HG03575 (cell line): ENCODE data around the gene KAT8.

ENCODE experiments used
- ATAC-seq: cut with Tn5 transposase; IDR thresholded peaks from one replicate; pipeline ENCODE4 v1.9.1; 2021; ENCODE audit not compliant: unreplicated experiment, insufficient number of reproducible peaks, low FRiP score; ENCODE audit errors: extremely low read depth

The KAT8 gene

DNA sequence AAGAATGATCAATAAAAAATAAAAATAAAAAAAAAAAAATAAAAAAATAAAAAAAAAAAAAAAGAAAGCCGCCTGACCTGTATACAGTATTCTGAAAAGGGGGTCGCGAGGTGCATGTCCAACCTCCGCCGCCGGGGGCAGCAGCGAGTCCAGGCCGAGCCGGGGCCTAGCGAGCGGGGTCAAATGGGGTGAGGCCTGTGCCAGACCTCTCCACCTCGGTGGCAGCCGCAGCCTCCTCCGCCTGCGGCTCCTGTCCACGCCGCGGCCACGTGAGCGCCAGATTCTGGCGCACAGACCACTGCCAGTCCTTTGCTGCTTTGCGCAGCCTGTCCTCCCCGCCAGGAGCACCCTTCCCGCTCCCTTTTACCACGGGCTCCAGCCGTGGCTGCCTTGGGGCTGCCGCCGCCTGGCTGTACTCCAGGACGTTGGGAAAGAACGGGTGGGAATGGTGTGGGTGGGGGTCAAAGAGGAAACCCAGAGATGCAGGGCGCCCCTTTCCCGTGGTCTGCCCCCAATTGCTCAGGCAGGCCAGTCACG, 11.7 kb upstream of the KAT8 start:
- no peak for ATAC-seq

DNA sequence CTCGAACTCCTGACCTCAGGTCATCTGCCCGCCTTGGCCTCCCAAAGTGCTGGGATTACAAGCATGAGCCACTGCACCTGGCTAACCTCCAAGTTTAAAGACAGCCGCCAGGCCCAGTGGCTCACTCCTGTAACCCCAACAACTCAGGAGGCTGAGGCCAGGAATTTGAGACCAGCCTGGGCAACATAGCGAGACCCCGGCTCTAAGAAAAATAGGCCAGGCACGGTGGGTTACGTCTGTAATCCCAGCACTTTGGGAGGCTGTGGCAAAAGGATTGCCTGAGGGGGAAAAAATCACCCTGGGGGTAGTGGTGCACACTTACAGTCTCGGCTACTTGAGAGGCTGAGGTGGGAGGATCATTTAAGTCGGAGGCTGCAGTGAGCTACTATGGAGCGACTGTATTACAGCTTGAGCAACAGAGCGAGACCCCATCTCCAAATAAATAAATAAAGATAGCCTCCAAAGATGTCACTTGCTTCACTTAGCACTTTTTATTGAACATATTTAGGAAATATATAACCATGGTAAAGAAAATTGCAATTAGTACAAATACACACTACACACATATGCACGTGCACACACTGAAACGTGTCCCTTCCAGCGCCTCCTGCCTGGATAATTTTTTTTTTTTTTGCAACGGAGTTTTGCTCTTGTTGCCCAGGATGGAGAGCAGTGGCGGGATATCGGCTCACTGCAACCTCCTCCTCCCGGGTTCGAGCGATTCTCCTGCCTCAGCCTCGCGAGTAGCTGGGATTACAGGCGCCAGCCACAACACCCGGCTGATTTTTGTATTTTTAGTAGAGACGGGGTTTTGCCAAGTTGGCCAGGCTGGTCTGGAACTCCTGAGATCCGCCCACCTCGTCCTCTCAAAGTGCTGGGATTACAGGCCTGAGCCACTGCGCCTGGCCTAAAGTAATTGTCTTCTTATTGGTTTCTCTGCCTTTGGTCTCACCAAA, 10.7 kb upstream of the KAT8 start:
- ATAC-seq = no peak

DNA sequence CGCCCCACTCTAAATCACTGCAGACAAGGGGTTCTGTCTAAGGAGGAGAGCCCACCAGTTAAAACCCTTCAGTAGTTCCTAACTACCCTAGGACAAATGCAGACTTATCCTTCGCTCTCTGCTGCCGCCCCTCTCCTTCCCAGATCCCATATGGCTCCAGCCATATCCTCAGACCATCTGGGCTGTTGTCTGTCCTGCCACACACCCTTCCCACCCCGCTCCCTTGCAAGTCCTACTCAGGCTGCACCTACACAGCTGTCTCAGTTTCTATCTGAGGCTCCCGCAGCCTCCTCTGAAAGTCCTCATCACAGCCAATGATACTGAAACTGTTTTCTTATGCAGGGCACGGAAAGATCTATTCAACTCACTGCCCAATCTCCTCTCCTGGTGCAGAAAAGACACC, 10.0 kb upstream of the KAT8 start:
- ATAC-seq = no peak

DNA sequence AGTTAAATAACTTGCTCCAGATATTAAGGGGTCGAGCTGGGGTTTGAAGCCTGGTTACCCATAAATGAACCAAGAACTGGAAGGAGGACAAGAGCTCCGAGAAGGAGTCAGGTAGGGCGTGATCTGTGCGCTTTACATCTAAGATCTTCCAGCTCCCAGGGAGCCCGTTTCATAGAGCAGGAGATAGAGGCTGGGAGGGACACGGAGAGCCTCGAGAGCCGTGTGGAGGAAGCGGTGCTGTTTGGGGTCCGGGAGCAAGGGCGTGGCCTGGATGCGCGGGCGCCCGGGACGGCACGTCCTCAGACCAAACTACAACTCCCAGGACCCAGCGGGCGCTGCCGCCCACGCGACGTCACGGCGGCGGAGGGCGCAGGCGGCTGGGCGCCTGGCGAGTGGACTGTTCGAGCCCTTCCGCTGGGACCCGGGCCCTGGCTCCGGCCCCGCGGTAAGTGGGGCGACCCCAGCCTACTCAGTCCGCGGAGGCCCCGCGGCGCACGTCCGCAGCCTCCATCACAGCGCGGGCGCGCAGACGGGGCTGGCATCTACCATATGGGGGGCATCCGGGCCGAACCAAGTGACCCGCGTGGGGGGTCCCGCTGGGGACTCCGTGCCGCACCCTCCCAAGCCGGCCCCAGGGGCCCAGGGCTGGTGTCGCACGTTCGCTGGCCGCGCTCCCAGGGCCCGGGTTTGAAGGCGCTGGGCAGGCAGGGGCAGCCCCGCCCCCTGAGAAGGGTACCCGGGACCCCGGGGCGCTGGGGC, 9.2 kb upstream of the KAT8 start, which contains the start of gene BCKDK:
Gene BCKDK (plus strand): TSS at position 352 of the 759 bp plus-strand sequence. CDS start 838 bp downstream, outside the sequence.
- ATAC-seq = no peak

DNA sequence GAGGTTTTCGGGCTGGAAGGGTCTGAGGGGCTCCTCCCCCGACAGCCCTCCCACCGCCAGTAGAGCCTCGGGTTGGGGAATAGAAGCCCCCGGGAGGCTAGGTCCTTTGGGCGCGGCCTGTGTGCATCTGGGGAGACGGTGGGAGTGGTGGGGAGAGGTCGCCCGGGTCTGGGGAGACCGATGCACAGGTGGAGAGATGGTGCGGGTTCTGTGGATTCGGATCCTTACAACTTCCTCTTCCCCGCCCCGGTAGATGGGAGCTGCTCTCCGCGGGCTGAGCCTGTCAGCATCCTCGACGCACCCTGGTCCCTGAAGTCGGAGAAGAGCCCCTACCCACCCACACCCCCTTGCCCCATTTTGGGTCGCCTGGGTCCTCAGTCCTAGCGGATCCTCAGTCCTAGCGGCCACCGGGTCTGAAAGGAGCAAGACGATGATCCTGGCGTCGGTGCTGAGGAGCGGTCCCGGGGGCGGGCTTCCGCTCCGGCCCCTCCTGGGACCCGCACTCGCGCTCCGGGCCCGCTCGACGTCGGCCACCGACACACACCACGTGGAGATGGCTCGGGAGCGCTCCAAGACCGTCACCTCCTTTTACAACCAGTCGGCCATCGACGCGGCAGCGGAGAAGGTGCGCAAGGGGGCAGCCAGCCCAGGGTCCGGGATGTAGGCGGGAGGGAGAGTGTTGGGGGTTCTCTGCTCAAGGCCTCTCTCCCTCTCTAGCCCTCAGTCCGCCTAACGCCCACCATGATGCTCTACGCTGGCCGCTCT, 8.5 kb upstream of the KAT8 start:
- ATAC-seq = no peak

DNA sequence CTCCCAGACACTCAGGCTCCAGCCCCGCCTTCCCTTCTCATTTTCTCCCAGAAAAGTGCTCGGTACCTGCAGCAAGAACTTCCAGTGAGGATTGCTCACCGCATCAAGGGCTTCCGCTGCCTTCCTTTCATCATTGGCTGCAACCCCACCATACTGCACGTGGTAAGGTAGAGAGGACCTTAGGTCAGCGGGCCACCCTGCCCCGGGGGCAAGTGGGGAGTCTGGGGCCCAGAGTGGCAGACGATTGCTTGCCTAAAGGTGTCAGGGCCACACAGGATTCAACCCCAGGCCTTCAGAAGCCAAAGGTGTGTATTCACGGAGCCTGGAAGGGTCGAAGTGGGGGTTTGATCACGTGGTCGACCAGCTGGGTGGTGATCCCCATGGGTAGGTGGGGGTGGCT, 7.8 kb upstream of the KAT8 start:
- ATAC-seq = no peak

DNA sequence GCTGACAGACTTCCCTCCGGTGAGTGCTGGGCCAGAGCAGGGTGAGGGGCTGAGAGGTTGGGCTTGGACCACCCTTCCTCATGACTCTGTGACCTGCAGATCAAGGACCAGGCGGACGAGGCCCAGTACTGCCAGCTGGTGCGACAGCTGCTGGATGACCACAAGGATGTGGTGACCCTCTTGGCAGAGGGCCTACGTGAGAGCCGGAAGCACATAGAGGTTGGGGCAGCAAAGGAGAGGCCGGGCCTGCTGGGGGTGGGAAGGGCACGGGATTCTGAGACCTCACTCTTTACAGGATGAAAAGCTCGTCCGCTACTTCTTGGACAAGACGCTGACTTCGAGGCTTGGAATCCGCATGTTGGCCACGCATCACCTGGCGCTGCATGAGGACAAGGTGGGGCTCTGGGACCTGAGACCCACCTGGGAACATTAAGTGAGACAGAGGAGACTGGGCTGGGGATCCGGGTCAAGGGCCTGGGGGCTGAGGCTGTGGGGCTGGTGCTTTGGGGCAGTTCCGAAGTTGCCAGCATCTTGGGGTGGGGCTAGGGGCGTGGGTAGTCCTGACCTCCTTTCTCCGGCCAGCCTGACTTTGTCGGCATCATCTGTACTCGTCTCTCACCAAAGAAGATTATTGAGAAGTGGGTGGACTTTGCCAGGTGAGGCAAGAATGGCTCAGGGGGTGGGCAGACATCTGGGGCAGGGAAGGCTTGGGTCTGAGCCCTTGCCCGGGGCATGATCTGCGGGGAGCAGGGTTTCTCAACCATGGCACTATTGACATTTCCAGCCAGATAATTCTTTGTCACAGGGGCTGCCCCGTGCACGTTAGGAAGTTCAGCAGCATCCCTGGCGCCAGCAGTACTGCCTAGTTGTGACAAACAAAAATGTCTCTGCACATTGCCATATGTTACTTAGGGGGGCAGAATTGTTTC, 7.1 kb upstream of the KAT8 start:
- no peak for ATAC-seq

DNA sequence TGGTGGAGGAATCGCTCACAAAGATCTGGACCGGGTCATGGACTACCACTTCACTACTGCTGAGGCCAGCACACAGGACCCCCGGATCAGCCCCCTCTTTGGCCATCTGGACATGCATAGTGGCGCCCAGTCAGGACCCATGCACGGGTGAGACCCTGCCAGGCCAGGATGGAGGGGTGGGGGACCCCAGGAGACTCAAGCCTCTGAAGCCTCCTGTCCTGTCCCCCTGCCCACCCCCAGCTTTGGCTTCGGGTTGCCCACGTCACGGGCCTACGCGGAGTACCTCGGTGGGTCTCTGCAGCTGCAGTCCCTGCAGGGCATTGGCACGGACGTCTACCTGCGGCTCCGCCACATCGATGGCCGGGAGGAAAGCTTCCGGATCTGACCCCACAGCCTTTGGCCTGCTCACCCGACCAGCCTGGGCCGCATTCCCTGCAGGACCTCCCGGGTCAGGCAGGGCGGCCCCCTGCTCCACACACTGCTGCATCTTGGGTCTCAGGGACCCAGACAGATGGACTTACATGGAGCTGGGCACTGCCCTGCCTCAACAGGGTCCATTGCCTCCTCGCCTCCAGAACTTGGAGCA, 5.5 kb upstream of the KAT8 start:
- ATAC-seq = no peak

DNA sequence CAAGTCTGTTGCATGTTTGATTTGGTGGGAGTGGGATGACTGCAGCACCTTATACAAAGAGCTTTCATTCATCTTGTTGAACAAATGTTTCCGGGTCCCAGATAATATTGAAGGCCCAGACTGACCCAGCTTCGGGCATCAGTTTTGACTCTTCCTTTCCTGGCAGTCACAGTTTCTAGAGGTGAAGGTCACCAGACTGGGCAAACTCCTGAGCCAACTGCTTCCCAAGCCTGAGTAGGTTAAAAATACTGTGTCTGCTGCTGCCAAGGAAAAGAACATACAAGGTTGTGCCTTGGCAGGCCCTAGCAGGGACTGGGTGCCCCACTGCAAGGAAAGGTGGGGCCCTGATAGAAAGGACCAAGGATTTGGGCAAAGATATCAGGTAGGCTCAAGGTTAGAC, 4.8 kb upstream of the KAT8 start:
- no peak for ATAC-seq

DNA sequence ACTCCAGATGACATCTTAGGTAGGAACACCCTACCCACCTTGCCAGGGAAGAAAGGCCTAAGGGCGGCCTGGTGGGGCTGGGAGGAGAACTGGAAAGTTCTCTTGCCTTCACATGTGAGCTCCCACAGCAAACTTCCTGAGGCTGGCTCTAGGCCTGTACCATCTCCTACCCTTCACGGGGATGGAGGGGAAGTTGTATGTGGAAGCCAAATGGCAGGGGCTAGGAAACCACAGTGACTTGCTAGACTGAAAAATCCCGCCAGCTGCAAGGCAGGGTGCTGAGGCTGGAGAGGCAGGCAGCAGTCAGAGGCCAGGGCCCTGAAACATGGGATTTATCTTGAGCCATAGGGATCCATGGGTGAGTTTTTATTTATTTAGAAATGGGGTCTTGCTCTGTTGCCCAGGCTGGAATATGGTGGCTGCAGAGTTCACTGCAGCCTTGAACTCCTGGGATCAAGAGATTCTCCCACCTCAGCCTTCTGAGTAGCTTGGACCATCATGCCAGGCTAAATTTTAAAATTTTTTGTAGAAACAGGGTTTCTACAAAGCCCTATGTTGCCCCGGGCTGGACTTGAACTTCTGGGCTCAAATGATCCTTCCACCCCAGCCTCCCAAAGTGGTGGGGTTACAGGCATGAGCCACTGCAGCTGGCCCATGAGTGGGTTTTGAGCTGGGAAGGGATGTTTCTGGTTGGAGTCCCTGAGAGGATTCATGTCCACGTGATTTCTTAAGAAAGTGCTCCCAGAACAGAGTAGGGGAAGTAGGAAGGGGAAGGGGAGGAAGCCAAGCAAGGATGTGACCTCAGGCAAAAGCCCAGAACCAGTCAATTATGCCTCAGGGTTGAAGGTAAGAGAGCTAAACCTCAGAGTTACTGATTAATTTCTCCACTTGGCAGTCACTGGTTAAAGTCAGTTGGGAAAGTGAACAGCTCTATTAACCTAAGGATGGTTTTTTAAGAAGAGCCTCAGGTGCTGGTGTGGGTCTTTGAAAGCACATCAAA, 4.0 kb upstream of the KAT8 start:
- no peak for ATAC-seq

DNA sequence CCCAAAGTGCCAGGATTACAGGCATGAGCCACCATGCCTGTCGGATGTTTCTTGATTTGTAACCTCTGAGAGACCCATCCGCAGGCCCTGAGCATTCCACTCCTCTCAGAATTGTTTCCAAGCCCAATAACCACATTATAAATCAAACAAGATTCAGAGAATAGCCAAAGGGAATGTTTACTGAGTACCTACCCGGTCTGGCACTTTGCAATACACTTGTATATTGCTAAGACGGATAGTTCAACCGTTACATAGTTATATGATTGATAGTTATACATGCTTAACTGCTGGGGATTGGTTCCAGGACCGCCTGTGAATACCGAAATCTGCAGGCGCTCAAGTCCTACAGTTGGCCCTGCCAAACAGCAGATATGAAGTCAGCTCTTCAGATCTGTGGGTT, 3.0 kb upstream of the KAT8 start:
- no peak for ATAC-seq

DNA sequence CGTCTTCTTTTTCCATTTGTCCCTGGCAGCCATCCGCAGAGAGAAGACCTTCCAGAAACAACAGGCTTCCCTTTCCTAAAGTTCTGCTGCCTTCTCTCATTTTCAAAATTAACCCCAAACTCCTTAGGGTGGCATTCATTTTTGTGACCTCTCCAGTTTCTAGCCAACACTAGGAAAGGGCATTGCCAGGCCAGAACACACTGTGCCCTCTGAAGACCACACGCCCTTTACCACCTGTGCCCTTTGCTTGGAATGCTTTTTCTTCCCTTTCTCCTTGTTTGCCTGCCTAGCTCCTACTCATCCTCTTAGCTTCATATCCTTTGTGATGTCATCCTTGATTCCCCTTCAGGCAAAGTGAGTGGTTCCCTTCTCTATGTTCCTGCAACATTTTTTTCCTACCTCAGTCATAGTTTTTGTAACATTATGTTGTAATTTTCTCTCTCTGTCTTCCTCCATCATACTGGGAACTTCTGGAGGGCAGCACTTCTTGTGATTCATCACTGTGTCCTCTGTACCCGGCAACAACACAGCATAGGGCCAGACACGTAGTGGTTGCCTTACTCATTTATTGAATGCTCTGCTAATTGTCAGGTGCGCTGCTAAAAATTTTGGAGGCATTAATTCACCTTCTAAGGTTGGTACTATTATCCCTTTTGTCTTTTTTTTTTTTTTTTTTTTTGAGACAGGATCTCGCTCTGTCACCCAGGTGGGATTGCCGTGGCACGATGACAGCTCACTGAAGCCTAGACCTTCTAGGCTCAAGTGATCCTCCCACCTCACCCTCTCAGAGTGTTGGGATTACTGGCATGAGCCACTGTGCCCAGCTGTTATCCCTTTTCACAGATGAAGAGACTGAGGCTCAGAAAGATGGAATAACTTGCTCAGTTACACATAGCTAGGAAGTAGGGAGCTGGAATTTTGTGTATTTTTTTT, 1.0 kb downstream of the KAT8 start:
- ATAC-seq = no peak

DNA sequence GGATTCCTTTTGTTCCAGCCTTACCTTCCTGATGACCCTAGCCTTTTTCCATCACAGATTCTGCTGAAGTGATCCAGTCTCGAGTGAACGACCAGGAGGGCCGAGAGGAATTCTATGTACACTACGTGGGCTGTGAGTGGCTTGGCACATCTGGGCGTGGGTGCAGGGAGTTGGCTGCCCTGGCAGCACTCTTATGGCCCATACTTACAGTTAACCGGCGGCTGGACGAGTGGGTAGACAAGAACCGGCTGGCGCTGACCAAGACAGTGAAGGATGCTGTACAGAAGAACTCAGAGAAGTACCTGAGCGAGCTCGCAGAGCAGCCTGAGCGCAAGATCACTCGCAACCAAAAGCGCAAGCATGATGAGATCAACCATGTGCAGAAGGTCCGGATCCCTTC, 2.7 kb downstream of the KAT8 start:
- no peak for ATAC-seq

DNA sequence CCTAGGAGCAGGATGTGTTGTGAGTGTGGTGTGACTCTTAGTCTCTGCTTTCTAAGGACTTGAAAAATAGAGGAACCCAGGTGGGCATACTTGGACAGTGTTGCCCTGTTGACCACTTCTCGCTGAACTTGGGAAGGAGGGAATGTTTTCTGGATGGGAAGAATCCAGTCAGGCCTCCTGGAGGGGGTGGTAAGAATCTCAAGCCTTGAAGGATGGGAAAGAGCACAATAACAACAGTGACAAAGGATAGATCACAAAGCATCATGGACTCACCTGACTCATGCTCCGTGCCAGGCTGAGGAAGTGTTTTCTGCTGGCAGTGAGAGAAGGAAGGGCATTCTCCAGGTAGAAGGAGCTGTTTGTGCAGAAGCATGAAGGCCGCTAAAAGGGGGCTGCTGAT, 8.4 kb downstream of the KAT8 start:
- no peak for ATAC-seq

DNA sequence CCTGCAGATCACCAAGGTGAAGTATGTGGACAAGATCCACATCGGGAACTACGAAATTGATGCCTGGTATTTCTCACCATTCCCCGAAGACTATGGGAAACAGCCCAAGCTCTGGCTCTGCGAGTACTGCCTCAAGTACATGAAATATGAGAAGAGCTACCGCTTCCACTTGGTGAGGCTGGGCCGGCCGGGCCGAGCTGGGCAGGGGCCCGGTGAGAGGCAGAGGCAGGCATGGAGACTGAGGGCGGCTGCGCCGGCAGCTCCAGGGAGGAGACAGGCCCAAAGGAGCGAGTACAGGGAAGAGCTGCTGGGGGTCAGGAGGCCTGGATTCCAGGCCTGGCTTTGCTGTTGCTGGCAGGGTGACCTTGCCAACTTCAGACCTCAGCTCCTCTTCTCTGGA, 9.7 kb downstream of the KAT8 start:
- no peak for ATAC-seq
